ENCODE results near the gene SNTG2. TPM values are rescaled to one million over a fixed set of nuclear protein-coding genes. Genes with fewer than 3 reads are reported as not detected.

Gene SNTG2
- total and polyA plus RNA-seq, 7 experiments from 2014 or later: 0.26 to 4.9 (median 3.1) TPM; not detected in 2

GRCh38 chr2:959457-959856 is 8.8 kb downstream of the SNTG2 start:
- ChIA-PET POLR2A (interaction anchor here (2.2 kb wide), 1 partner anchor 15 kb away, joined by 8 read pairs; no protein-coding TSS in a partner anchor), CTCF (no interaction called here)
- DNase-seq (no peak), ATAC-seq (no peak)
- Histone ChIP-seq H3K27ac (ENCODE audit: low read depth, low read length) (no peak overlapping the region), H3K4me1 (ENCODE audit: control insufficient read depth in 2 of 2, insufficient read depth in 2 of 2, low read length in 2 of 2) (no peaks in the 10 kb centered on the region), H3K27me3 (ENCODE audit: control insufficient read depth in 2 of 2, insufficient read depth in 2 of 2, low read length in 2 of 2) (no peaks in the 10 kb centered on the region), H3K9me3 (ENCODE audit: control insufficient read depth in 2 of 3, low read length in 3 of 3) (no peaks in the 10 kb centered on the region), H3K36me3 (ENCODE audit: control insufficient read depth in 2 of 3, insufficient read depth in 3 of 3, low read length in 3 of 3) (no peaks in the 10 kb centered on the region), H3K4me3 (ENCODE audit: low read length) (no peak overlapping the region)
- no peak overlapping the region for H3K27ac Mint-ChIP-seq
- intact Hi-C loops (cut with micrococcal nuclease): loop anchor here in 1 of 2 donors (10.0 kb wide), 1 partner anchor 585 kb away; no protein-coding TSS in a partner anchor
- no peak overlapping the region for H3K4me3 Mint-ChIP-seq
- H3K36me3 Mint-ChIP-seq: no peaks in the 10 kb centered on the region
- no peaks in the 10 kb centered on the region for H3K9me3 Mint-ChIP-seq
- H3K27me3 Mint-ChIP-seq: peaks cover 0 to 18% (median 7%) of the 10 kb centered on the region in 5 donors
- peaks cover 0 to 13% (median 4%) of the 10 kb centered on the region in 7 donors for H3K4me1 Mint-ChIP-seq

DNA sequence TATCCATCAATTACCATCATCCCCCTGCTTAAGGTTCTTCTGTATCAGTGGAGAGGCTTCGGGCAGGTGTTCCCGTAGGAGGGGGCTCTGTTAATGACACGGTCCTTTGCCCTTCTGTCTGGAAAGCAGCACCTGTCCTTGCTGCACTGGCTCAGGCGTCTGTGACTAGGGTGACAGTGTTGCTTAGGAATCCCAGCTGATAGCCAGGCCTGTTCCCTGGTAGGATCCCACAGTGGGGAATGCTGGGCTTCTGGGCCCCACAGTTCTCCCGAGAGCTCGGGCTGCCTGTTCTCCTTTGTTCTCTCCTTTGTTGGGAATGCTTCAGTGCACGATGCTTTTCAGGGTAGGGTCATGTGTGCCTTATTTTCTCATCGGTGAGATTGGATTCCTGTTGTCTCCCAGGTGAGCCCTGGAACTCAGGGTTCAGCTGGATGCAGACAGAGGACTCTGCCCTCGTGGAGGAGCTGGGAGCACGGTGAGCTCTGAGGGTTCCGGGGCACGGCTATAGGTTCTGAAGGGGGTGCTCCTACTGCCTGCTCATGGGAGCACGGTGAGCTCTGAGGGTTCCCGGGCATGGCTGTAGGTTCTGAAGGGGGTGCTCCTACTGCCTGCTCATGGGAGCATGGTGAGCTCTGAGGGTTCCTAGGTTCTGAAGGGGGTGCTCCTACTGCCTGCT is 9.6 kb downstream of the SNTG2 start:
- intact Hi-C loops (cut with micrococcal nuclease): no loop called here
- CTCF ChIA-PET: no interaction called here
- H3K27ac Mint-ChIP-seq: no peak overlapping the region

DNA sequence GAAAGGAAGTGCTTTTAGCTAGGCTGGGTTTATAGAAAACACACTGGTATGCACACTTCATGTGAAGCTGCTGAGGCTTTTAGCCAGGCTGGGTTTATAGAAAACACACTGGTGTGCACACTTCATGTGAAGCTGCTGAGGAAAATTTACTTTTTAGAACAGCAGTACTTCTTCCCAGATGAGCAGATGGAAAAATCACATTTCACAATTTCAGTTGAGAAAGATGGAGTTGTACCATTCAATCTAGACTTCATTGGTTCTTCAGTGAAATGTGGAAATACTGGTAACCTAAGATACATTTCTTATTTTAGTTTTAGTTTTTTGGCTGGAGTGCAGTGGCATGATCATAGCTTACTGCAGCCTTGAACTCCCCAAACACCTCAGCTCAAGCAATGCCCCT is 11.1 kb downstream of the SNTG2 start:
- H3K4me3 ChIP-seq (ENCODE audit: low read length): no peak overlapping the region
- DNase-seq (no peak), ATAC-seq (no peak)
- no peak overlapping the region for H3K27ac Mint-ChIP-seq
- H3K4me3 Mint-ChIP-seq: no peak overlapping the region
- CTCF ChIA-PET: no interaction called here
- H3K36me3 Mint-ChIP-seq: no peaks in the 10 kb centered on the region
- intact Hi-C loops (cut with micrococcal nuclease): no loop called here
- no peaks in the 10 kb centered on the region for H3K9me3 Mint-ChIP-seq
- no peak overlapping the region for H3K27ac ChIP-seq (ENCODE audit: low read depth, low read length)
- H3K4me1 Mint-ChIP-seq: peaks cover 0 to 9% (median 0%) of the 10 kb centered on the region in 7 donors
- H3K4me1 ChIP-seq (ENCODE audit: control insufficient read depth in 2 of 2, insufficient read depth in 2 of 2, low read length in 2 of 2): no peaks in the 10 kb centered on the region
- H3K27me3 Mint-ChIP-seq: peaks cover 0 to 15% (median 8%) of the 10 kb centered on the region in 5 donors
- H3K36me3 ChIP-seq (ENCODE audit: control insufficient read depth in 2 of 3, insufficient read depth in 3 of 3, low read length in 3 of 3): no peaks in the 10 kb centered on the region
- H3K9me3 ChIP-seq (ENCODE audit: control insufficient read depth in 2 of 3, low read length in 3 of 3): no peaks in the 10 kb centered on the region
- no peaks in the 10 kb centered on the region for H3K27me3 ChIP-seq (ENCODE audit: control insufficient read depth in 2 of 2, insufficient read depth in 2 of 2, low read length in 2 of 2)
- POLR2A ChIA-PET: no interaction called here

More for the DNA sequence above, 9.6 kb downstream of the SNTG2 start:
- Mint-ChIP-seq H3K9me3 (no peaks in the 10 kb centered on the region), H3K4me3 (no peak overlapping the region), H3K36me3 (no peaks in the 10 kb centered on the region), H3K27me3 (peaks cover 0 to 15% (median 4%) of the 10 kb centered on the region in 5 donors), H3K4me1 (peaks cover 0 to 9% (median 0%) of the 10 kb centered on the region in 7 donors)
- Histone ChIP-seq H3K4me1 (ENCODE audit: control insufficient read depth in 2 of 2, insufficient read depth in 2 of 2, low read length in 2 of 2) (no peaks in the 10 kb centered on the region), H3K4me3 (ENCODE audit: low read length) (no peak overlapping the region), H3K9me3 (ENCODE audit: control insufficient read depth in 2 of 3, low read length in 3 of 3) (no peaks in the 10 kb centered on the region), H3K27me3 (ENCODE audit: control insufficient read depth in 2 of 2, insufficient read depth in 2 of 2, low read length in 2 of 2) (no peaks in the 10 kb centered on the region), H3K27ac (ENCODE audit: low read depth, low read length) (no peak overlapping the region), H3K36me3 (ENCODE audit: control insufficient read depth in 2 of 3, insufficient read depth in 3 of 3, low read length in 3 of 3) (no peaks in the 10 kb centered on the region)
- DNase-seq (no peak), ATAC-seq (no peak)
- POLR2A ChIA-PET: interaction anchor here (2.2 kb wide), 1 partner anchor 14 kb away, joined by 8 read pairs; no protein-coding TSS in a partner anchor

DNA sequence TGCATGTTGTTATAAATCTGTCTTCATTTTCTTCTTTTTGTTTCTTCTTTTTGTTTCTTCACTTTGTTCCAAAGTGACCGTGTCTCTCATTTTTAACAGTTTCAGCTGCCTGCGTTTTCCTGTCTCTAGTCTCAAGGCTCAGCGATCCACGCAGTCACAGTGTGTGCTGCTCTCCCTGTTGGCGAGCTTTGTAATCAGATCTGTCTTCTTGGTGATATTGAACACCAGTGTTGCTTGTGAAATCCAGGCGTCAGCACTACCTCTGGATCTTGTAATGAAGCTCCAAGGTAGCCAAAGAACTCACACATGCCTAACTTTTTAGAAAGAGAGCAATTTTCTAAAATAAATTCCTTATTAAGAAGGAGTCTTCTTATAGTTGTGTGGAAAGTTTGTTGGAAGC is 13.2 kb downstream of the SNTG2 start:
- peaks cover 0 to 9% (median 0%) of the 10 kb centered on the region in 7 donors for H3K4me1 Mint-ChIP-seq
- ATAC-seq (no peak), DNase-seq (no peak)
- no peak overlapping the region for H3K27ac Mint-ChIP-seq
- Histone ChIP-seq H3K36me3 (ENCODE audit: control insufficient read depth in 2 of 3, insufficient read depth in 3 of 3, low read length in 3 of 3) (no peaks in the 10 kb centered on the region), H3K27me3 (ENCODE audit: control insufficient read depth in 2 of 2, insufficient read depth in 2 of 2, low read length in 2 of 2) (no peaks in the 10 kb centered on the region), H3K4me1 (ENCODE audit: control insufficient read depth in 2 of 2, insufficient read depth in 2 of 2, low read length in 2 of 2) (no peaks in the 10 kb centered on the region), H3K4me3 (ENCODE audit: low read length) (no peak overlapping the region), H3K27ac (ENCODE audit: low read depth, low read length) (no peak overlapping the region), H3K9me3 (ENCODE audit: control insufficient read depth in 2 of 3, low read length in 3 of 3) (peaks cover 0 to under 1% (median 0%) of the 10 kb centered on the region in 3 experiments)
- H3K4me3 Mint-ChIP-seq: no peak overlapping the region
- H3K9me3 Mint-ChIP-seq: peaks cover 0 to 8% (median 0%) of the 10 kb centered on the region in 11 donors
- ChIA-PET CTCF (no interaction called here), POLR2A (no interaction called here)
- H3K27me3 Mint-ChIP-seq: peaks cover 0 to 28% (median 5%) of the 10 kb centered on the region in 5 donors
- peaks cover 0 to 6% (median 0%) of the 10 kb centered on the region in 5 donors for H3K36me3 Mint-ChIP-seq
- intact Hi-C loops (cut with micrococcal nuclease): no loop called here

GRCh38 chr2:964562-964961 is 13.9 kb downstream of the SNTG2 start:
- Mint-ChIP-seq H3K4me1 (peaks cover 0 to 9% (median 0%) of the 10 kb centered on the region in 7 donors), H3K4me3 (no peak overlapping the region), H3K27me3 (peaks cover 0 to 22% (median 5%) of the 10 kb centered on the region in 5 donors), H3K27ac (no peak overlapping the region), H3K36me3 (peaks cover 0 to 6% (median 0%) of the 10 kb centered on the region in 5 donors), H3K9me3 (peaks cover 0 to 13% (median 2%) of the 10 kb centered on the region in 11 donors)
- no peak for DNase-seq
- Histone ChIP-seq H3K27ac (ENCODE audit: low read depth, low read length) (no peak overlapping the region), H3K4me3 (ENCODE audit: low read length) (no peak overlapping the region), H3K9me3 (ENCODE audit: control insufficient read depth in 2 of 3, low read length in 3 of 3) (peaks cover 0 to 3% (median 0%) of the 10 kb centered on the region in 3 experiments), H3K27me3 (ENCODE audit: control insufficient read depth in 2 of 2, insufficient read depth in 2 of 2, low read length in 2 of 2) (no peaks in the 10 kb centered on the region), H3K36me3 (ENCODE audit: control insufficient read depth in 2 of 3, insufficient read depth in 3 of 3, low read length in 3 of 3) (no peaks in the 10 kb centered on the region), H3K4me1 (ENCODE audit: control insufficient read depth in 2 of 2, insufficient read depth in 2 of 2, low read length in 2 of 2) (no peaks in the 10 kb centered on the region)
- ChIA-PET CTCF (no interaction called here), POLR2A (no interaction called here)
- intact Hi-C loops (cut with micrococcal nuclease): no loop called here
- ATAC-seq: no peak

DNA sequence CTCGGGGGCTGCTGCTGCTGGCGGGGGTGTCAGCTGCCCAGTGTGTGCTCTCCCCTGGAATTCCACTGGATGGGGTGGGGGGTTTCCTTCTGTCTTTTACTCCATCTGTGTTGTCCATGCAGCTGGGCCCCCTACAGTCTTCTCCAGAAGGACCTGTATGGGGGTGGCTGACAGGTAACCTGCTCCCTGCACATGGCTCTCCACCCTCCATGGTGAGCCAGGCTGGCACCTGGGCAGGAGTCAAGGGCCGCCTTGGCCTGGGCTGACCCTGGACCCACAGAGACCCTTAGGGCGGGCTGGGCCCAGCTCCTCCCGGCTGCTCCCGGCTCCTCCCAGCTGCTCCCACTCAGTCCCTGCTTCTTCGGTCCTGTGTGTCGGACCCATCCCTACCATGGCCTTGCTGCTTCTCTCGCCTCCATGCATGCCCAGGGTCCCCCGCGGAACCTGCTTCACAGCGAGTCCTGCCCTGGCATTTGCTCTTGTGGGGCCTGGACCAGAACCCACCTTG is 15.0 kb downstream of the SNTG2 start:
- CTCF ChIA-PET: no interaction called here
- Histone ChIP-seq H3K27ac (ENCODE audit: low read depth, low read length) (no peak overlapping the region), H3K9me3 (ENCODE audit: control insufficient read depth in 2 of 3, low read length in 3 of 3) (peaks cover 0 to 3% (median 0%) of the 10 kb centered on the region in 3 experiments), H3K4me1 (ENCODE audit: control insufficient read depth in 2 of 2, insufficient read depth in 2 of 2, low read length in 2 of 2) (no peaks in the 10 kb centered on the region), H3K36me3 (ENCODE audit: control insufficient read depth in 2 of 3, insufficient read depth in 3 of 3, low read length in 3 of 3) (no peaks in the 10 kb centered on the region), H3K27me3 (ENCODE audit: control insufficient read depth in 2 of 2, insufficient read depth in 2 of 2, low read length in 2 of 2) (no peaks in the 10 kb centered on the region), H3K4me3 (ENCODE audit: low read length) (no peak overlapping the region)
- DNase-seq: no peak
- no peak overlapping the region for H3K4me3 Mint-ChIP-seq
- ATAC-seq: peak; percentile 14
- POLR2A ChIA-PET: no interaction called here
- H3K9me3 Mint-ChIP-seq: peaks cover 0 to 16% (median 2%) of the 10 kb centered on the region in 11 donors
- no peak overlapping the region for H3K27ac Mint-ChIP-seq
- H3K27me3 Mint-ChIP-seq: peaks cover 0 to 15% (median 5%) of the 10 kb centered on the region in 5 donors
- H3K4me1 Mint-ChIP-seq: peaks cover 0 to 9% (median 0%) of the 10 kb centered on the region in 7 donors
- intact Hi-C loops (cut with micrococcal nuclease): no loop called here
- H3K36me3 Mint-ChIP-seq: peaks cover 0 to 6% (median 0%) of the 10 kb centered on the region in 5 donors

All from naive thymus-derived CD4-positive, alpha-beta T cell (primary cell).